ENCODE results near the gene F8A2. TPM values are rescaled to one million over a fixed set of nuclear protein-coding genes. Genes with fewer than 3 reads are reported as not detected.
"Not testable (repeated sequence)": the region's sequence is repeated elsewhere in the genome, so short reads cannot be mapped to it uniquely, and the experiment has no call there.

The F8A2 gene
- polyA plus RNA-seq, 1 of the 3 experiments (the other 2 are of a cell fraction), result not detected

DNA sequence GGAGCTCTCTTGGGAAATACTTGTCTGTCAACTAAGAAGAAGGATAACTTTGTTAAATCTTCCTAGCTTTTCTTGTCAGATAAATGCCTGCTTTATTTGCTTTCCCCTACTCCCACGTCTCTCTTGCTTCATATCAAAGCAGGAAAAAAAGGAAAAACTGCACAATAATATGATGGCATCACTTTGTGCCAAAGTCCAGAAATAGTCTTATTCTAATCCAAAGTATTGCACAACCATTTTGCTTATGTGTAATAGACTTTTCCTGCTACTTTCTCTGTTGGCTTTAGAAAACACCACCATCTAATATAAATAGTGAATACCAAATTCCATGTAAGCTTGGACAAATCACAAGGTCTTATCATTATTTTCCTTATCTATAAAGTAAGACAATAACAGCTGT is 36.2 kb upstream of the F8A2 start:
- H3F3A ChIP-seq (replicated peaks; ENCODE audit: insufficient read depth); H3K9me3 ChIP-seq; H2AFZ ChIP-seq (ENCODE audit: low read depth); DNase-seq; POLR2A ChIA-PET; H4K20me1 ChIP-seq (ENCODE audit: insufficient read depth); H3K9ac ChIP-seq; H3K36me3 ChIP-seq (replicated peaks in 1 of 2; ENCODE audit: control insufficient read depth in 1 of 2, insufficient read depth in 2 of 2, low read length in 1 of 2); H3K4me3 ChIP-seq (ENCODE audit: low read depth in 2 of 2, low read length in 1 of 2); H3K9me2 ChIP-seq; H3K27ac ChIP-seq (ENCODE audit: low read depth in 2 of 2, low read length in 1 of 2); H3K79me2 ChIP-seq (ENCODE audit: insufficient read depth); H3K27me3 ChIP-seq (ENCODE audit: insufficient read depth); CTCF ChIA-PET; H3K4me1 ChIP-seq (ENCODE audit: control insufficient read depth in 1 of 2, insufficient read depth in 2 of 2, low read depth in 1 of 2, low read length in 1 of 2); H3K4me2 ChIP-seq: not testable (repeated sequence)
- WGBS (ENCODE audit: low lambda C conversion rate), result no CpG with 5 or more reads among the region's 1 CpG

DNA sequence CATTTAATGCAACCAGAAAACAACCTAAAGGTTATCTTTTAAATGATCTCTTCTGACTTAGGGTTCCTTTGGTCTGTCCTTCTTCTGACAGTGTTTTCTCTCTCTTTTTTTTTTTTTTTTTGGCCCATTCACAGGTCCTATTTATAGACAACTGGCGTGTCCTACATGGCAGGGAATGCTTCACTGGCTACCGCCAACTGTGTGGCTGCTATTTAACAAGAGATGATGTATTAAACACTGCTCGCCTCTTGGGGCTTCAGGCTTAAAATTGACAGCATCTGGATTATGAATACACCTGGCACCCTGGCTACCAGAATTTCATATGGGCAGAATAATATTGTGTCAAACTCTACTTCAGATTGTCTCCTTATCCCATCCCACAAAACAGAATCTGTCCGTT is 32.4 kb upstream of the F8A2 start:
- CTCF ChIA-PET; H3F3A ChIP-seq (replicated peaks; ENCODE audit: insufficient read depth); H4K20me1 ChIP-seq (ENCODE audit: insufficient read depth); H3K9me3 ChIP-seq; H3K9ac ChIP-seq; H3K27me3 ChIP-seq (ENCODE audit: insufficient read depth); H3K9me2 ChIP-seq; H3K4me2 ChIP-seq; H3K4me1 ChIP-seq (ENCODE audit: control insufficient read depth in 1 of 2, insufficient read depth in 2 of 2, low read depth in 1 of 2, low read length in 1 of 2); DNase-seq; H2AFZ ChIP-seq (ENCODE audit: low read depth); H3K27ac ChIP-seq (ENCODE audit: low read depth in 2 of 2, low read length in 1 of 2); H3K36me3 ChIP-seq (replicated peaks in 1 of 2; ENCODE audit: control insufficient read depth in 1 of 2, insufficient read depth in 2 of 2, low read length in 1 of 2); H3K79me2 ChIP-seq (ENCODE audit: insufficient read depth); H3K4me3 ChIP-seq (ENCODE audit: low read depth in 2 of 2, low read length in 1 of 2); POLR2A ChIA-PET: not testable (repeated sequence)
- no CpG with 5 or more reads among the region's 4 CpGs for WGBS (ENCODE audit: low lambda C conversion rate)

- H3K9me2 ChIP-seq; H3K9me3 ChIP-seq; H3K4me2 ChIP-seq; H3K27me3 ChIP-seq (ENCODE audit: insufficient read depth); H3K36me3 ChIP-seq (replicated peaks in 1 of 2; ENCODE audit: control insufficient read depth in 1 of 2, insufficient read depth in 2 of 2, low read length in 1 of 2); H3K4me3 ChIP-seq (ENCODE audit: low read depth in 2 of 2, low read length in 1 of 2); DNase-seq; H3K27ac ChIP-seq (ENCODE audit: low read depth in 2 of 2, low read length in 1 of 2); H3K9ac ChIP-seq; H3F3A ChIP-seq (replicated peaks; ENCODE audit: insufficient read depth); H3K79me2 ChIP-seq (ENCODE audit: insufficient read depth); POLR2A ChIA-PET; CTCF ChIA-PET; H4K20me1 ChIP-seq (ENCODE audit: insufficient read depth); H3K4me1 ChIP-seq (ENCODE audit: control insufficient read depth in 1 of 2, insufficient read depth in 2 of 2, low read depth in 1 of 2, low read length in 1 of 2); H2AFZ ChIP-seq (ENCODE audit: low read depth): not testable (repeated sequence)
- no CpG with 5 or more reads among the region's 7 CpGs for WGBS (ENCODE audit: low lambda C conversion rate)
Measured at GRCh38 chrX:155363712-155364111, 18.2 kb upstream of the F8A2 start.

GRCh38 chrX:155373777-155374458 is 8.0 kb upstream of the F8A2 start:
- H3F3A ChIP-seq (replicated peaks; ENCODE audit: insufficient read depth); H3K4me3 ChIP-seq (ENCODE audit: low read depth in 2 of 2, low read length in 1 of 2); H3K36me3 ChIP-seq (replicated peaks in 1 of 2; ENCODE audit: control insufficient read depth in 1 of 2, insufficient read depth in 2 of 2, low read length in 1 of 2); H4K20me1 ChIP-seq (ENCODE audit: insufficient read depth); H3K9ac ChIP-seq; DNase-seq; POLR2A ChIA-PET; H3K9me2 ChIP-seq; H3K4me1 ChIP-seq (ENCODE audit: control insufficient read depth in 1 of 2, insufficient read depth in 2 of 2, low read depth in 1 of 2, low read length in 1 of 2); H3K9me3 ChIP-seq; H3K79me2 ChIP-seq (ENCODE audit: insufficient read depth); CTCF ChIA-PET; H3K27me3 ChIP-seq (ENCODE audit: insufficient read depth); H2AFZ ChIP-seq (ENCODE audit: low read depth); H3K27ac ChIP-seq (ENCODE audit: low read depth in 2 of 2, low read length in 1 of 2); H3K4me2 ChIP-seq: not testable (repeated sequence)
- no CpG with 5 or more reads among the region's 9 CpGs for WGBS (ENCODE audit: low lambda C conversion rate)

DNA sequence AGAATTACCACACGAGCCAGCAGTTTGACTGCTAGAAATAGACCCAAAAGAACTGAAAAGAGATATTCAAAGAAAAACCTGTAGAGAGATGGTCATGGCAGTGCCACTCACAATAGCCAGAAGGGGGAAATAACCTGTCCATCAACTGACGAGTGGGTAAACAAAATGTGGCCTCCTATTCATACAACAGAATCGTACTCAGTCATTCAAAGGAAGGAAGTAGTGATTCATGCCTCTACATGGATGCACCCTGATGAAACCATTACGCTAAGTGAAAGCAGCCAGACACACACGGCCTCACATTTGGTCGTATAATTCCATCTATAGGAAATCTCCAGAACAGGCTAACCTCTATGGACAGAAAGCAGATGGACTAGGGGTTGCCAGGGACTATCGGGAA is 2.1 kb upstream of the F8A2 start:
- H3K4me3 ChIP-seq (ENCODE audit: low read depth in 2 of 2, low read length in 1 of 2); H3K36me3 ChIP-seq (replicated peaks in 1 of 2; ENCODE audit: control insufficient read depth in 1 of 2, insufficient read depth in 2 of 2, low read length in 1 of 2); H3K4me2 ChIP-seq; H3K27ac ChIP-seq (ENCODE audit: low read depth in 2 of 2, low read length in 1 of 2); DNase-seq; H4K20me1 ChIP-seq (ENCODE audit: insufficient read depth); CTCF ChIA-PET; POLR2A ChIA-PET; H3K79me2 ChIP-seq (ENCODE audit: insufficient read depth); H3F3A ChIP-seq (replicated peaks; ENCODE audit: insufficient read depth); H3K9me2 ChIP-seq; H3K27me3 ChIP-seq (ENCODE audit: insufficient read depth); H3K9ac ChIP-seq; H3K9me3 ChIP-seq; H2AFZ ChIP-seq (ENCODE audit: low read depth); H3K4me1 ChIP-seq (ENCODE audit: control insufficient read depth in 1 of 2, insufficient read depth in 2 of 2, low read depth in 1 of 2, low read length in 1 of 2): not testable (repeated sequence)
- whole genome bisulfite sequencing (ENCODE audit: low lambda C conversion rate), result no CpG with 5 or more reads among the region's 7 CpGs

GRCh38 chrX:155382529-155382967 is 653 bp downstream of the F8A2 start:
- no CpG with 5 or more reads among the region's 64 CpGs for WGBS (ENCODE audit: low lambda C conversion rate)
- POLR2A ChIA-PET; H3K36me3 ChIP-seq (replicated peaks in 1 of 2; ENCODE audit: control insufficient read depth in 1 of 2, insufficient read depth in 2 of 2, low read length in 1 of 2); H3K4me2 ChIP-seq; CTCF ChIA-PET; H3K9me2 ChIP-seq; H3K27me3 ChIP-seq (ENCODE audit: insufficient read depth); H4K20me1 ChIP-seq (ENCODE audit: insufficient read depth); H3K4me1 ChIP-seq (ENCODE audit: control insufficient read depth in 1 of 2, insufficient read depth in 2 of 2, low read depth in 1 of 2, low read length in 1 of 2); H3K79me2 ChIP-seq (ENCODE audit: insufficient read depth); H3K4me3 ChIP-seq (ENCODE audit: low read depth in 2 of 2, low read length in 1 of 2); H3K27ac ChIP-seq (ENCODE audit: low read depth in 2 of 2, low read length in 1 of 2); H3K9ac ChIP-seq; H3K9me3 ChIP-seq; H3F3A ChIP-seq (replicated peaks; ENCODE audit: insufficient read depth); H2AFZ ChIP-seq (ENCODE audit: low read depth); DNase-seq: not testable (repeated sequence)
